HepG2 (cell line): ENCODE data around the gene KCNK6. TPM values are rescaled to one million over a fixed set of nuclear protein-coding genes. Genes with fewer than 3 reads are reported as not detected.

ENCODE experiments used
- ARNT2 ChIP-seq: sonication (generic); formaldehyde crosslinking; IDR thresholded peaks from 2 replicates; pipeline ENCODE4 v1.8.0; 2022; ENCODE audit warnings: mild to moderate bottlenecking, low read depth, missing genetic modification reagents, moderate library complexity
- BORCS8-MEF2B ChIP-seq: sonication (generic); formaldehyde crosslinking; IDR thresholded peaks from 2 replicates; pipeline ENCODE4 v1.8.0; 2022; ENCODE audit warnings: mild to moderate bottlenecking, missing genetic modification reagents
- CSRNP2 ChIP-seq: sonication (generic); formaldehyde crosslinking; conservative IDR thresholded peaks from 2 replicates; pipeline ENCODE4 v1.8.0; 2022; ENCODE audit warnings: low read depth, missing genetic modification reagents
- DNMT1 ChIP-seq: sonication (generic); formaldehyde crosslinking; IDR thresholded peaks from 2 replicates; pipeline ENCODE4 v1.5.1; 2020; ENCODE audit warnings: mild to moderate bottlenecking, missing genetic modification reagents
- E2F5 ChIP-seq: sonication (generic); formaldehyde crosslinking; conservative IDR thresholded peaks from 2 replicates; pipeline ENCODE4 v1.4.0; 2020; ENCODE audit warnings: missing genetic modification reagents
- FOXA1 ChIP-seq, 2 experiments: fragments of 450-650 bp in 1 of 2; sonication (generic) in 1 of 2; formaldehyde crosslinking in 1 of 2; IDR thresholded peaks; 2 replicates each; pipeline versions ENCODE4 v1.4.0 to v1.6.1; 2016 to 2020; ENCODE audit warnings: missing genetic modification reagents in 1 of 2
- MED8 ChIP-seq: sonication (generic); formaldehyde crosslinking; IDR thresholded peaks from 2 replicates; pipeline ENCODE4 v1.8.1; 2023; ENCODE audit warnings: mild to moderate bottlenecking, missing genetic modification reagents; ENCODE audit not compliant: insufficient replicate concordance
- MEIS2 ChIP-seq: sonication (generic); formaldehyde crosslinking; IDR thresholded peaks from 2 replicates; pipeline ENCODE4 v1.9.0; 2021; ENCODE audit warnings: mild to moderate bottlenecking, missing genetic modification reagents
- MXD3 ChIP-seq: IDR thresholded peaks from 2 replicates; pipeline ENCODE4 v1.6.1; 2016; ENCODE audit warnings: mild to moderate bottlenecking, missing biosample characterization, missing genetic modification reagents
- NFAT5 ChIP-seq: sonication (generic); formaldehyde crosslinking; IDR thresholded peaks from 2 replicates; pipeline ENCODE4 v1.4.0; 2020; ENCODE audit warnings: missing genetic modification reagents
- RNF2 ChIP-seq: fragments of 450-650 bp; conservative IDR thresholded peaks from 2 replicates; pipeline ENCODE4 v1.6.1; 2016; ENCODE audit warnings: low read depth
- SCMH1 ChIP-seq: sonication (generic); formaldehyde crosslinking; IDR thresholded peaks from 2 replicates; pipeline ENCODE4 v1.9.0; 2021; ENCODE audit warnings: missing genetic modification reagents, mild to moderate bottlenecking, borderline replicate concordance
- SP2 ChIP-seq: sonication (generic); formaldehyde crosslinking; IDR thresholded peaks from 2 replicates; pipeline ENCODE4 v1.5.1; 2020; ENCODE audit warnings: mild to moderate bottlenecking, missing genetic modification reagents
- U2AF2 ChIP-seq: fragments of 200-400 bp; formaldehyde crosslinking; IDR thresholded peaks from 2 replicates; pipeline ENCODE4 v1.6.1; 2017; ENCODE audit warnings: low read depth, mild to moderate bottlenecking, low read length
- ZNF121 ChIP-seq: sonication (generic); formaldehyde crosslinking; IDR thresholded peaks from 2 replicates; pipeline ENCODE4 v1.5.0; 2020; ENCODE audit warnings: mild to moderate bottlenecking, missing genetic modification reagents
- ZNF567 ChIP-seq: sonication (generic); formaldehyde crosslinking; IDR thresholded peaks from 2 replicates; pipeline ENCODE4 v1.8.1; 2023; ENCODE audit warnings: mild to moderate bottlenecking, missing genetic modification reagents, borderline replicate concordance
- ZNF792 ChIP-seq: IDR thresholded peaks from 2 replicates; pipeline ENCODE4 v1.6.1; 2016
- ZNF841 ChIP-seq: sonication (generic); formaldehyde crosslinking; IDR thresholded peaks from 2 replicates; pipeline ENCODE4 v1.8.1; 2023; ENCODE audit warnings: missing genetic modification reagents, borderline replicate concordance
- ZNF879 ChIP-seq: sonication (generic); formaldehyde crosslinking; IDR thresholded peaks from 2 replicates; pipeline ENCODE4 v1.8.1; 2023; ENCODE audit warnings: missing genetic modification reagents
- polyA plus RNA-seq, 8 experiments: library from polyadenylated mRNA; depleted of rRNA in 3 of 8; stranded (reverse) in 7 of 8; unstranded in 1 of 8; fragments of >200 nt; fragmentation: Illumina TruSeq in 4 of 8; extraction: Trizol in 4 of 8; gene quantifications; 2 replicates each; pipeline versions ENCODE4 v1.2.1 to v1.2.3, GENCODE V29; 2011 to 2016; ENCODE audit warnings: low read depth in 4 of 8, missing spikeins in 1 of 8, mixed read lengths in 1 of 8; ENCODE audit not compliant: insufficient read depth in 1 of 8
- total RNA-seq, 5 experiments: library from RNA; depleted of rRNA; stranded (reverse); fragments of >200 nt; fragmentation: Illumina TruSeq; extraction: Trizol; gene quantifications; 2 replicates each; pipeline ENCODE4 v1.2.3, GENCODE V29; 2016; ENCODE audit warnings: low read depth in 1 of 5
- TF ChIP-seq, protein P1 (sequence below): sonication (generic); formaldehyde crosslinking; IDR thresholded peaks from 2 replicates; pipeline ENCODE4 v1.4.0; 2020; ENCODE audit warnings: missing genetic modification reagents, low read depth, mild to moderate bottlenecking, borderline replicate concordance

The KCNK6 gene
- total and polyA plus RNA-seq, 2 of the 13 experiments (the other 11 are each of a cell fraction or from before 2014, with no cell fraction given), result 0.03 TPM; not detected in 1

GRCh38 chr19:38374332-38375097 lies 54.9 kb downstream of the KCNK6 start, which contains the start of gene PSMD8 (continued):
- TF ChIP-seq MXD3 (CRISPR knock-in tag) (peak; percentile 55; the same call in 1 of the 2 replicates), DNMT1 (CRISPR knock-in tag) (peak; percentile 58; the same call in 1 of the 2 replicates), ZNF567 (CRISPR knock-in tag) (peak; percentile 70; the same call in 1 of the 2 replicates), FOXA1 (IDR thresholded peaks at IDR 0.05) (no peak), FOXA1 (CRISPR knock-in tag; IDR thresholded peaks at IDR 0.05) (peak; percentile 36; the same call in 1 of the 2 replicates), ARNT2 (CRISPR knock-in tag) (peak; percentile 94), E2F5 (CRISPR knock-in tag) (no peak), BORCS8-MEF2B (CRISPR knock-in tag) (0 out of 2 replicates have a peak, but pooled peaks have one; percentile 4), MED8 (peak; percentile 65), RNF2 (0 out of 2 replicates have a peak, but pooled peaks have one; percentile 51), CSRNP2 (CRISPR knock-in tag) (no peak), ZNF841 (CRISPR knock-in tag) (no peak), SP2 (peak; percentile 66; the same call in 1 of the 2 replicates), ZNF792 (CRISPR knock-in tag) (peak; percentile 77), NFAT5 (CRISPR knock-in tag) (peak; percentile 91), ZNF121 (CRISPR knock-in tag) (peak; percentile 25; the same call in 1 of the 2 replicates), MEIS2 (CRISPR knock-in tag) (peak; percentile 72; the same call in 1 of the 2 replicates), SCMH1 (CRISPR knock-in tag) (no peak), U2AF2 (no peak), ZNF879 (CRISPR knock-in tag) (no peak)
- TF ChIP-seq, protein P1, sequence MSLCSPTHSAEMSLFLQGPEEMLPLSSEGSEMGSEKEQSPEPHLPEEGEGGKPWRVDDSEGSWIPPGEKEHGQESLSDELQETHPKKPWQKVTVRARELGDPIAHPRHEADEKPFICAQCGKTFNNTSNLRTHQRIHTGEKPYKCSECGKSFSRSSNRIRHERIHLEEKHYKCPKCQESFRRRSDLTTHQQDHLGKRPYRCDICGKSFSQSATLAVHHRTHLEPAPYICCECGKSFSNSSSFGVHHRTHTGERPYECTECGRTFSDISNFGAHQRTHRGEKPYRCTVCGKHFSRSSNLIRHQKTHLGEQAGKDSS (CRISPR knock-in tag), result peak; percentile 90; the same call in 1 of the 2 replicates
